GM13976 (cell line): ENCODE results near the gene HK1.

Source experiments
- DNase-seq: peaks from one replicate; pipeline ENCODE4 v3.0.0; 2012; ENCODE audit warnings: low spot score
- CTCF ChIP-seq: IDR thresholded peaks from 2 replicates; pipeline ENCODE4 v1.5.1; 2012; ENCODE audit warnings: borderline replicate concordance, mild to moderate bottlenecking; ENCODE audit not compliant: insufficient read depth; ENCODE audit errors: extremely low read depth, missing control alignments, control extremely low read depth
- in situ Hi-C: fragments of 300-500 bp; cut with MboI; formaldehyde crosslinking; loops from one replicate; pipeline ENCODE4 v1.12.0; 2022; ENCODE audit warnings: low sequenced_read_pairs, mixed read lengths, inconsistent platforms; ENCODE audit not compliant: unreplicated experiment

Gene HK1

GRCh38 chr10:69359594-69359993, 81.3 kb downstream of the HK1 start:
- in situ Hi-C loops, result no loop called here
- no peak for TF ChIP-seq CTCF
- no peak for DNase-seq

GRCh38 chr10:69360485-69361302, 82.4 kb downstream of the HK1 start:
- in situ Hi-C loops, result no loop called here
- TF ChIP-seq CTCF, result no peak
- no peak for DNase-seq

GRCh38 chr10:69361303-69361614, 83.0 kb downstream of the HK1 start:
- in situ Hi-C loops, result no loop called here
- DNase-seq, result no peak
- TF ChIP-seq CTCF, result no peak

GRCh38 chr10:69362471-69362954, 84.2 kb downstream of the HK1 start:
- in situ Hi-C loops, result no loop called here
- no peak for TF ChIP-seq CTCF
- no peak for DNase-seq

GRCh38 chr10:69363666-69364065, 85.4 kb downstream of the HK1 start:
- DNase-seq, result no peak
- TF ChIP-seq CTCF, result no peak
- in situ Hi-C loops, result no loop called here

- TF ChIP-seq CTCF, result no peak
- DNase-seq, result no peak
- in situ Hi-C loops, result no loop called here
Observed at GRCh38 chr10:69364232-69364940, 86.1 kb downstream of the HK1 start.
